Keratinocyte (primary cell): ENCODE data around the gene TNNI3.

Experiments used
- CTCF ChIP-seq, 3 experiments: IDR thresholded peaks in 1 of 3; conservative IDR thresholded peaks in 1 of 3; optimal IDR thresholded peaks in 1 of 3; 2 replicates in 2 of 3; 3 replicates in 1 of 3; pipeline versions ENCODE3 to v1.5.1; 2011; ENCODE audit warnings: low read length in 3 of 3, mild to moderate bottlenecking in 3 of 3, moderate library complexity in 2 of 3, control low read depth in 1 of 3, inconsistent platforms in 1 of 3; ENCODE audit not compliant: insufficient read depth in 2 of 3; ENCODE audit errors: extremely low read depth in 1 of 3
- EZH2 ChIP-seq: IDR thresholded peaks from one replicate; pipeline ENCODE4 v1.6.1; 2012; ENCODE audit warnings: inconsistent platforms, mild to moderate bottlenecking, low read length, moderate library complexity

GRCh38 chr19:55152017-55152416 lies 5.5 kb downstream of the TNNI3 start:
- TF ChIP-seq CTCF (optimal IDR thresholded peaks at IDR 0.05 in 1 of 3, IDR thresholded peaks at IDR 0.05 in 1 of 3, conservative IDR thresholded peaks at IDR 0.05 in 1 of 3; ENCODE audit: extremely low read depth in 1 of 3, insufficient read depth in 2 of 3, low read length in 3 of 3) (no peak), EZH2 (no peak)
